ENCODE data around the gene CYTIP.

The CYTIP gene

DNA sequence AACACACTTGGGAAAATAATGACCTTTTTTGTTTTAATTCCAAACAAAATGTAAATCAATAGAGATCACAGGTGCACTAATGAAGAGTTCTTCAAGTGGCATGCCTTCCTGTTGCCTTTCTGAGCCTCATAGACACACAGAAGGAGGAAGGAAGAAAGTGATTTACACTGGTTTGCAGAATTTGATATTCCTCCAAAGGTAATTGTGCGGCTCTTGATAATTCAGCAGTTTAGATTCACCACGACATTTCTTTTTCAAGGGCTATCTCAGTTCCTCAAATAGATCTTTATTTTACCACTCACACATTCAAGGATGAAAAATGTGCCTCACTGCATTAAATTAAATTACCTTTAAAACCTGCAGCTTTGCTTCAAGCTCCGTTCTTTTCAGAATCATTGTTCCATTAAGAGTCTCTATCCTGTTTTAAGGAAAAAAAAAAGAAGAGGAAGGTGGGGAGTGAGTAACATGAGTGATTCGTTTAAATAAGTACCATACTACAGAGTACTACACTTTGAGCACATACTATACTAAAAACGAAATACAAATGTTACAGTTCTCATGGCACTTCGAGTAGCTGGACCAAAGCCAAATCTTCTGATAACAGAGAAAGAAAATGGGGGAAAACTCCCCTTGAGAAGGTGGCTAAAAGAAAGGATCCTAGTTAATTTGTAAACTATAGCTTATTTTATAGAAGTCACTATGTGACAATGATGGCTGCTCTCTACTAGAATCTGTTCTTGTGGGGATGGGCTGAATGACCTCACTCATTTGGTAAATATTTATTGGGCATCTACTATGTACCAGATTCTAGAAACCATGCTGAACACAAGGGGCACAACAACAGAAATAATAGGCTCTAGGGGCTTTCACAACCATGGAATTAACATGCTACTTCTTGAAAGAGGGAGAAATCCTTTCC lies 16.6 kb downstream of the CYTIP start:
- TF ChIP-seq, protein P1, sequence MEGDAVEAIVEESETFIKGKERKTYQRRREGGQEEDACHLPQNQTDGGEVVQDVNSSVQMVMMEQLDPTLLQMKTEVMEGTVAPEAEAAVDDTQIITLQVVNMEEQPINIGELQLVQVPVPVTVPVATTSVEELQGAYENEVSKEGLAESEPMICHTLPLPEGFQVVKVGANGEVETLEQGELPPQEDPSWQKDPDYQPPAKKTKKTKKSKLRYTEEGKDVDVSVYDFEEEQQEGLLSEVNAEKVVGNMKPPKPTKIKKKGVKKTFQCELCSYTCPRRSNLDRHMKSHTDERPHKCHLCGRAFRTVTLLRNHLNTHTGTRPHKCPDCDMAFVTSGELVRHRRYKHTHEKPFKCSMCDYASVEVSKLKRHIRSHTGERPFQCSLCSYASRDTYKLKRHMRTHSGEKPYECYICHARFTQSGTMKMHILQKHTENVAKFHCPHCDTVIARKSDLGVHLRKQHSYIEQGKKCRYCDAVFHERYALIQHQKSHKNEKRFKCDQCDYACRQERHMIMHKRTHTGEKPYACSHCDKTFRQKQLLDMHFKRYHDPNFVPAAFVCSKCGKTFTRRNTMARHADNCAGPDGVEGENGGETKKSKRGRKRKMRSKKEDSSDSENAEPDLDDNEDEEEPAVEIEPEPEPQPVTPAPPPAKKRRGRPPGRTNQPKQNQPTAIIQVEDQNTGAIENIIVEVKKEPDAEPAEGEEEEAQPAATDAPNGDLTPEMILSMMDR (IDR thresholded peaks at IDR 0.05; ENCODE audit: control insufficient read depth, extremely low read depth, insufficient read depth) = no peak
- no peak for DNase-seq (ENCODE audit: low read depth)
- no peak overlapping the region for H3K4me3 ChIP-seq (ENCODE audit: low read depth, low read length)

DNA sequence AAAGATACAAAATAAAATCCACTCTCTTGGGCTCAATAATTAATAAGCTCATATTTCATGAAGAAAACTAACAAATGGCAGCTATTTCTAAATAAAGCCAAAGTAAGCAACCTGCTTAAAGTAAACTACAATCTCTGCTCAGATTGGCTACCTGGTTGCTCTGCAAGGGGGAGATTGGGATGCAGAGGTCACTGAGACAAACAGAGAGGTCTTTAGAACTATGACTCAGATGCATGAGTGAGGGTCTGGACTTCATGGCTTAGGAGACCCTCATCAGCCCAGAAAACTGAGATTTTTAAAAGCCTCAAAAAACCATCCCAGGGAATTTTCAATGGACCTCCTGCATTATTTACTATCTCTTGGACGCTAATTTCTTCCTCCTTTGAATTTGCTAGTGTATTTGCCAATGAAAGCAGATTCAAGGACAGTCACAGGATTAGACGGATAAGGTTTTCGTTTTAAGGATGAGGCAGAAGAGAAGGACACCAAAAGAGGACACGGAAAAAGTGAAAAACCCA lies 17.4 kb downstream of the CYTIP start:
- no peak for DNase-seq (ENCODE audit: low read depth)
- no peak overlapping the region for H3K4me3 ChIP-seq (ENCODE audit: low read depth, low read length)
- TF ChIP-seq, protein P1 (IDR thresholded peaks at IDR 0.05; ENCODE audit: control insufficient read depth, extremely low read depth, insufficient read depth) = no peak

DNA sequence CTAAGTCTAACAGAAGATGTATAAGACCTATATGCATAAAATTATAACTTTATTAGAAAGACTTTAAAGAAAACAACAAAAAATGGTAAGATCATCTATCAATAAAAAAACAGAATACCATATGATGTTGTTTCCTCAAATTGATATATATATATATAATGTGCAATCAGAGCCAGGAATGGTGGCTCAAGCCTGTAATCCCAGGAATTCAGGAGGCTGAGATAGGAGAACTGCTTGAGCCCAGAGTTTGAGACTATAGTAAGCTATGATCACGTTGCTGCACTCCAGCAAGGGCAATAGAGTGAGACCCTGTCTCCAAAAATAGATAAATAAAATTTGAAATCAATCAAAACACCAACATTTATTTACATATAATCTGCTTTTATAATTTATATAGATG lies 19.5 kb downstream of the CYTIP start:
- TF ChIP-seq, protein P1 (IDR thresholded peaks at IDR 0.05; ENCODE audit: control insufficient read depth, extremely low read depth, insufficient read depth) = no peak
- no peak for DNase-seq (ENCODE audit: low read depth)
- no peak overlapping the region for H3K4me3 ChIP-seq (ENCODE audit: low read depth, low read length)

DNA sequence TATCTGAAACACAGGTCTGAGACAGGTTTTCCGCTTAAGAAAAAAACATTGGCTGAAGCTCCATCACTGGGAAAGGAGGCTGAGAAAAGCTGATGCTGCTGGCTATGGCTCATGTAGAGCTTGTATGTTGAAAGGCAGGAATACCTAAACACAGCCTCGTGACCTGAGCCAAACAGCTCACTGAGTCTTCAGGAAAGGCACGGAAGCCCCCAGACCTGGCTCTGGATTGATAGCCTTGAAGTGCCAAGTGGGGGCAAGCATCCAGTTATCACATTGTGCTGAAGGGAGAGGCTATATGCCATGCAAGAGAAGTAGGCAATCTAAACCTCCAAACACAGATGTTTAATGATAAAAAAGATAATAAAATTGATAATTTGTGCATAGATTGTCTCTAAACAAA lies 21.9 kb downstream of the CYTIP start:
- DNase-seq (ENCODE audit: low read depth) = no peak
- TF ChIP-seq, protein P1 (IDR thresholded peaks at IDR 0.05; ENCODE audit: control insufficient read depth, extremely low read depth, insufficient read depth) = no peak
- H3K4me3 ChIP-seq (ENCODE audit: low read depth, low read length) = no peak overlapping the region

DNA sequence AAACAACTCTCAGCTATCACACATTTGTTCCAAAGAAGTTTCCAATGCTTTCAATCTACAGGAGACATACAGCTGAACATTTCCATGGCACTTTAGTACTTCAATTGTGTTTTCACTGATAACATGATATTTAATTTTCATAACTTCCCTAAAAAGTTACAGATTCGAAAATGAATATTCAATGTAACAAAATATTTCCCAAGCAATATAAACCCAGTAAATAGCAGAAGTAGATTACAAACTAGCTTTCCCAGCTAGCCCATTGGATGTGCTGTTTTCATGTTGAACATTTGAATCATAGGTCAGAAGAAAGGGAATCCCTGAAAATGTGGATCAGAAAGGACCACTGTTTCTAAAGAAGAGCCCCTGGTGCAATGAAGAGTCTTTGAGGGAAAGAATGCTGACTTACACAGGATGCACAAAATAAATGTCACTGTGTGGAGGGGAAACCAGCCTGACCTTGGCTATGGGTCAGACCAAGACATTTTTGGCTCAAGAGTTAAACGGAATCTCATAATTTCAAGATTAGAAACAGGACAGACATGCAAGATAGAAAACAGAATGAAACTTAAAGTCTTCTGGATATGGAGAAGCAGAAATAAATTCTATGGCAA lies 22.5 kb downstream of the CYTIP start:
- no peak for DNase-seq (ENCODE audit: low read depth)
- TF ChIP-seq, protein P1 (IDR thresholded peaks at IDR 0.05; ENCODE audit: control insufficient read depth, extremely low read depth, insufficient read depth) = no peak
- no peak overlapping the region for H3K4me3 ChIP-seq (ENCODE audit: low read depth, low read length)

DNA sequence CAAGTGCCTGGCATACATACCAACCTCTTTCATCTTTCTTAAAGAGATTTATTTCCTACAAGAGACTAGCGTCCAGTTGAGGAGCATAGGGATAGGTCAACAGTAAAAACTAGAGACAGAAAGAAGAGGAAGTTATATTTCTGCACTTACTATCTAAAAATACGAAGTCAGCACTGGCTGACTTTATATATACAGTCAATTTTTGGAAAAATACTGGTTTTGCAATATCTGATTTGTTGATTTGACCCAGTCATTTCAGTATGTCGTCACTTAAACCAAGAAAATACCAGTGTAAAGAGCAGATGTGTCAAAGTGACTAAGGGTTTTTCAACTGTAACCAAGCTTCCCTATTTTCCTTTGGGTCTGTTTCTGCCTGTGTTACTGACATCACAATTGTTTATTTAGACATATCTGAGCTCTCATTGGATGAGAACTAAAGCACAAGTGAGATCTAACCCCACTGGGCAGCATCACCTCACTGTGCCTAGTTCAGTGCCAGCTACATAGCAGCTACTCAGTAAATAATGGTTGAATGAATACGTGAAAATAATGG lies 23.0 kb downstream of the CYTIP start:
- H3K4me3 ChIP-seq (ENCODE audit: low read depth, low read length) = no peak overlapping the region
- TF ChIP-seq, protein P1 (IDR thresholded peaks at IDR 0.05; ENCODE audit: control insufficient read depth, extremely low read depth, insufficient read depth) = no peak
- DNase-seq (ENCODE audit: low read depth) = no peak
